SK-N-SH treated with all-trans-retinoic acid at 6 μM for 48 hours (cell line): ENCODE measurements around the gene SUCO.

Source experiments
- BACH2 ChIP-seq: fragments of 250-450 bp; sonication (Bioruptor Pico); IDR thresholded peaks from 2 replicates; pipeline ENCODE4 v1.9.0; 2021; ENCODE audit warnings: mild to moderate bottlenecking, borderline replicate concordance
- ESRRG ChIP-seq: fragments of 250-450 bp; sonication (Bioruptor Pico); IDR thresholded peaks from 2 replicates; pipeline ENCODE4 v1.6.1; 2021; ENCODE audit warnings: mild to moderate bottlenecking
- OSR1 ChIP-seq: fragments of 250-450 bp; sonication (Bioruptor Pico); IDR thresholded peaks from 2 replicates; pipeline ENCODE4 v1.8.0; 2022; ENCODE audit warnings: moderate library complexity, mild to moderate bottlenecking, inconsistent platforms
- TF ChIP-seq, protein P1 (sequence below): fragments of 250-450 bp; sonication (Bioruptor Pico); IDR thresholded peaks from 2 replicates; pipeline ENCODE4 v1.8.0; 2020; ENCODE audit warnings: mild to moderate bottlenecking, moderate library complexity, borderline replicate concordance

DNA sequence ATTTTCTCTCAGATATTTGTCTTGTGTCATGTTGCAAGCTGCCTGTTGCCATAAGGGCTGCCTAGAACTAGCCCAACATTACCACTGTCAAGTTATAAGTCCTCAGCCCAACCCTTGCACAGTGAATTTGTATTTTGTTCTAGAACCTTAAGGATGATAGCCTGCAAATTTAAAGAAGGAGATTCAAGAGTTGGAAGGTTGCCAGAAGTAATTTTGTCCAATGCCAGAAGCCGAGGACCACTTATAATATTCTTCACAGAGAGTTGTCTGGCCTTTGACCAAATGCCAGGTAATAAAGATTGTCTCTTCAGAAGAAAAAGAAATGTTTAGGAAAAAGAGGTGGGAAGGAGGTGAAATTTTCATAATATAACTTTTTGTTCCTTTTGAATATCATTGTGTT lies 40.5 kb upstream of the SUCO start:
- TF ChIP-seq ESRRG (CRISPR knock-in tag) (no peak), BACH2 (CRISPR knock-in tag) (no peak), OSR1 (CRISPR knock-in tag) (no peak)
- TF ChIP-seq, protein P1, sequence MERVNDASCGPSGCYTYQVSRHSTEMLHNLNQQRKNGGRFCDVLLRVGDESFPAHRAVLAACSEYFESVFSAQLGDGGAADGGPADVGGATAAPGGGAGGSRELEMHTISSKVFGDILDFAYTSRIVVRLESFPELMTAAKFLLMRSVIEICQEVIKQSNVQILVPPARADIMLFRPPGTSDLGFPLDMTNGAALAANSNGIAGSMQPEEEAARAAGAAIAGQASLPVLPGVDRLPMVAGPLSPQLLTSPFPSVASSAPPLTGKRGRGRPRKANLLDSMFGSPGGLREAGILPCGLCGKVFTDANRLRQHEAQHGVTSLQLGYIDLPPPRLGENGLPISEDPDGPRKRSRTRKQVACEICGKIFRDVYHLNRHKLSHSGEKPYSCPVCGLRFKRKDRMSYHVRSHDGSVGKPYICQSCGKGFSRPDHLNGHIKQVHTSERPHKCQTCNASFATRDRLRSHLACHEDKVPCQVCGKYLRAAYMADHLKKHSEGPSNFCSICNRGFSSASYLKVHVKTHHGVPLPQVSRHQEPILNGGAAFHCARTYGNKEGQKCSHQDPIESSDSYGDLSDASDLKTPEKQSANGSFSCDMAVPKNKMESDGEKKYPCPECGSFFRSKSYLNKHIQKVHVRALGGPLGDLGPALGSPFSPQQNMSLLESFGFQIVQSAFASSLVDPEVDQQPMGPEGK (CRISPR knock-in tag): no peak
